Measurements from ENCODE around the gene TMEM127.
"Not testable (repeated sequence)": the region's sequence is repeated elsewhere in the genome, so short reads cannot be mapped to it uniquely, and the experiment has no call there.

Gene TMEM127

DNA sequence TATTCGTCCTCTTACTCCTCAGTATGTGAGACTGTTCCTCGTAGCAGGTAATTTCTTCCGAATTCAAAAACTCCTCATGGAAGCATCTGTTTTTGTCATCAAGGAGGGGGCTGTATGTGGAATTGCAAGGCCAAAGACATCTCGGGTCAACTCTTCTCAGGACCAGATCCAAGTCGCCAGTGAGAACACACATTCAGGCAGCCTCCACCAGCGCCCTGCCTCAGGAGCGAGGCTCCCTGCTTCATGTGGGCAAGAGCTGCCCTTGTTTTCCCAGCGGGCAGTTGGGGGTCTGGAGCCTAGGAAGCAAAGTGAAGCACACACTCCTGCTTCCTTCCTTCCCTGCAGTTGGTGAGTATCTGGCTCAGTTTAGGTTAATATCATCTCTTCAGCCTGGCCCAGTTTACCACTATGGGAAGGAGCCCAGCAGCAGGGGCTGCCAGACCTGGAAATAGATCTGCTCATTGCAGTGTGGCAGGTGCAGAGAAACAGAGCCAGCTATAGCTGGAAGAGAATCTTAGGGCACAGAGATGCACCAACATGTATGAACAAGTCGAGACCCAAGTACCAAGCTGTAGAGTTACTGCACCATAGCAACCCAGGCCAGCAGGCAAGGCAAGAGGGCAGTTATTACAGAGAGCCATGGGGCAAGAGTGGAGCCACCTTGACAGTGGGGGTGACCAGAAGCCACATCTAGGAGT is 25.3 kb downstream of the TMEM127 start:
- DNase-seq, result no peak

DNA sequence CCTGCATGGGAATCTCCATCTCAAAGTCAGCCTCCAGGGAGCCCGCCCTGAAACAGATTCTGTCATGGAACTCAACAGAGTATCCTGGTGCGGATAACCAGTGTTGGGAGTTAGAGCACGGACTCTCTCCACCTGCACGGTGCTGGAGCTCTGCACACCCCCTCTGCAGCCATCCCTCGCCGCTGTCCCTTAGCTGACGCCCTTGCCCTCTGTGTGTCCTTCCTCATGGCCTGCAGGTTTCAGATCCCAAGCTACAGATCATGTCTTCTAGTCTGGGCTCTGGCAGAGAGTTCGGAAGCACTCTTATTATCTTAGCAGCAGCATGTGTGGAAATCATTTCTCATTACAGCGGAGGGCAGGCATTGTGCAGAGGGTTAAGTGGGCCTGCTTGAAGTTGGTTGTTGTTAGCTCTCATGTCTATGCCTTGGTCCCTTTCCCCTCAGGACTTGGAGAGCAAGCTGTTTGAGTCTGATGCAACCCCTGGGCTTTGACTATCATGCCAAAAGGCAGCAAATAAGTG is 26.0 kb downstream of the TMEM127 start:
- DNase-seq, result no peak

DNA sequence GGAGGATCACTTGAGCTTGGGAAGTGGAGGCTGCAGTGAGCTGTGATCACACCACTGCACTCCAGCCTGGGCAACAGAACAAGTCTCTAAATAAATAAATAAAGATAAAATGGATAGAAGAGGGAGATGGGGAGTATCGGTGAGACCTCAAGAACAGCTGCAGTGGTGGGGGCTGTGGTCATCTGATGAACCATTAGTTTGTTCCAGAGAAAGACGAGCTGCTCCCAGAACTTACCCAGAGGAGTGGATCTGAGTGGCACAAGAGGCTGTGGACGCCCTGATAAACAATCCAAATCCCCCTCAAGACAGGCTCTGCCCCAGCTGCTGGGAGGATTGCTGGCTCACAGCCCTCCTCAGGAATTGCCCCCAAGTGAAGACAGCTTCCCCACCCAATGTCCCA is 26.7 kb downstream of the TMEM127 start:
- no peak for DNase-seq

DNA sequence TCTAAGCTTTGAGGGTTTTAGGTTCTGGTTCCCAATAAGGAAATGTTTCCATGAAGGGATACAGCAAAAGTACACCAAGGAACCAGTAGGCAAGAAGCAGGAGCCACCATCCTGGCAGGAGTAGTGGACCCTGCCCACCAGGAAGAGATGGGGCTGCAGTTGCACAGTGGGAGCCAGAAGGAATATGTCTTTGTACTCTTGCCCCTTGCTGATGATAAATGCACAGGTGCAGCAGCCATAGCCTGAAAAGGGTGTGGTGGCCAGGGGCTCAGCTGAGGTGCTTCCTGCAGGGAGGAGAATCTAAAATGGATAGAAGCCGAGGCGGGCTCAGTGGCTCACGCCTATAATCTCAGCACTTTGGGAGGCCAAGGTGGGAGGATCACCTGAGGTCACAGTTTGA is 27.5 kb downstream of the TMEM127 start:
- no peak for DNase-seq

DNA sequence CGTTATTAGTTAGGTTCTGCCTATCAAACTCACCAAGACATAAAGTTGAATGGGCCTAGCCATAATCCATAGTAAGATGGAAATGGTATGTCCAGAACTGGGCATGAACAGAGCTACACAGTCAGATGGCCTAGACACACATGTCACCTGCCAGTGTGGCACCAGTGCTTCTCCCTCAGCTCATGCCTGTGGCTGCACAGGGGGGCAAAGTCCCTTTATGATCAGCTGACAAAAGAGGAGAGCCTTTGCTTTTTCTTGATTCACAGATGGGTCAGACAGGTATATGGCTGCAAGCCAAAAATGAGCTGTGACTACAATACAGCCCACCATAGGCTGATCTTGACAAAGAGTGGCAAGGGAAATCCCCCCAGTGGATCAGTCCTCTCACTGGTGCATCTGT is 28.9 kb downstream of the TMEM127 start:
- no peak for DNase-seq

DNA sequence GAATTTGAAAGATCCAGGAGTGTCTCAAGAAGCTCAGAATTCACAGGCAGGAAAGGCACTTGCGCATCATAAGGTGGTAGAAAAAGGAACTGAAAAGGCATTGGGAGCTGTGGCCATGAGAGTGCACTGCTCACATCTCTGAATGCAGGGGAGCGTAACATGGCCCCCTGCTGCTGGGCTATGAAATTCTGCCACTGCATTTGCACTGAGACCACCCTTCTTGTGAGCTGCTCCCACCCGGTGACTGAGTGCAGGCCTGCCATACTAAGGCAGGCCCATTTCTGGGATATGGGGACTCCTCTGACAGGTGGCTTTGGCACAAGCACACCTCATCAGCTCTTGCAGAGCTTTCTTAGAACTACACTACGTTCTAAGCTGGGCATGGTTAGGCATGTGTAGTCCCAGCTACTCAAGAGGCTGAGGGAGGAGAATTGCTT is 31.9 kb downstream of the TMEM127 start:
- DNase-seq, result no peak

DNA sequence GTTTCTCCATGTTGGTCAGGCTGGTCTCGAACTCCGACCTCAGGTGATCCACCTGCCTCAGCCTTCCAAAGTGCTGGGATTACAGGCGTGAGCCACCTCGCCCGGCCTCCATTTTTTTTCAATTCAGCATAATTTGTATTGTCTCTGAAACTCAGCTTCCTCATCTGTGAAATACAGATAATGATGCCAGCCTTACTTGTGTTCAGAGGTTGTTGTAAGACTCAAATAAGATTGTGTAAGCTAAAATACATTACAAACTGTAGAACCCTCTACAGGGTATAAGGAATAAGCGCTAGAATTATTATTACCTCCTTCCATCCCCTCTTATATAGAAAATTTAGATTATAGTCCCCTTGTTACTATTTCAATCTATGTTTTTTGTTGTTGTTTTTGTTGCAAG is 32.4 kb downstream of the TMEM127 start:
- no peak for DNase-seq

DNA sequence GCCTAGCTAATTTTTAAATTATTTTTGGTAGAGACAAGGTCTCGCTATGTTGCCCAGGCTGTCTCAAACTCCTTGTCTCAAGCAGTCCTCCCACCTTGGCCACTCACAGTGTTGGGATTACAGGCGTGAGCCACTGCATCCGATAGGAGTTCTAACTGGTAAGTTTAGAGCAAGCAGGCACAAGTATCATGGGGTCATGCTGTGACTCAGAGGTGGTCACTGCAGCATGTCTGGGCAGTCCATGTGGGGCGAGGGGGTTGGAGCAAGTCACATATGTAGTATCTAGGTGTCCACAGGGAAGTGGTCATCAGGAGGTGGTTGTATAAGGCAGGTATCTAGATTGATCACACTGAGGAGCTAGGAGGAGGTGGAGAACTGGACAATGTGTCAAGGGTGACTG is 34.5 kb downstream of the TMEM127 start:
- DNase-seq, result no peak

DNA sequence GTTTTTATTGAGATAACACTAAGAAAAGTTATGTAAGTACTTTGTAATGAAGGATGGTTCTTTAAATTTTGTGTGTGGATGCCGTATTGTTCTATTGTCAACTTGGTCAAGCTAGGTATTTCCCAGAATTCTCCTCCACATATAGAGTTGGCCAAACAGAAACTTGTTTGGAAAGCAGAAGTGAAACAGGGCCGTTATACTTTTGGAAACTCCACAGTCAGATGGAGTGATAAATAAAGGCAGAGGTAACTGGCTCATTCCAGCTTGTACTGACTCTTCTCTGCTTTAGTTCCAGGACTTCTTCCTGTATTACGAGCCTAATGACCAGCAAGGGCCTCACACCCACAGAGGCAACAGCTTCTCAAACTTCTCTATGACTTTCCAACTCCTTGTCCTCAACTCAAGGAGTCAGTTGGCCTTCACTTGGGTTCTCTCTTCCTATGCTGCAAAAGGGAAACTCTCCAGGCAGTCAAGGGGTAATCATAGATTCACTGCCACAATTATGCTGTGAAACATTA is 40.7 kb downstream of the TMEM127 start:
- no peak for DNase-seq

DNA sequence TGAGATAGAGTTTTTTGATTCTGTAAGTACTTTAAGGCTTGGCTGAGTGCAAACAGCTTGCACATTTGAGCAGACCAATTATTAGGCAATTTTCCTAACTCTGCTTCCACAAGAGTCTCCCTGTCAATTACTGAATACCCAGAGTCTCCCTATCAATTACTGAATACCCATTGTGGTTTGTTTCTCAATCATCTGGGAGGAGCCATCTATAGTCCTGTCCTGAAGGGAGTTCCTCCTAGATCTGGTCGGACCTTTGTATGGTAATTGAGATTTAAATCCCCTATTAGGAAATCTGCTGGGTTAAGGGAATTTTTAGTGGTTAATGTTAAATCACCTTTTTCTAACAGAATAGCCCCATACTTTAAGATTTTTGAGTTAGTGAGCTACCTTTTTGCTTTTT is 44.7 kb downstream of the TMEM127 start:
- not testable (repeated sequence) for DNase-seq

DNA sequence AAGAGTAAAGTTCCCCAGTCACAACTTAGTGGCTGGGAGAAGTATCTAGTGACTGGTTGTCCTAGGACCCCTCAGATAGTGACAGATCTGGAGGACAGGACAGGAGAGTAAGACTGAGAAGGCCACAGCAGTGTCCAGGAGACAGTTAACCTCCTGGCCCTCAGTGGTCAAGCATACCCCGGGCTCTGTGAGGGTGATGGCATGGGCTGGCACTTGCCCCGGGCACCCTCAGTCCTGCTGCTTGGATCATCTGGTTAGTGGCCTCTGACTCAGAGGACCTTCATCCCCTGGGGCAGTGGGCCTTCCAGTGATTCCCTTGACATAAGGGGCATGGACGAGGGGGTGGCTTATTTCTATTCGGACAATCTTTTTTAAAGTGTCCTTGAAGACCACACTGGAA is 45.8 kb downstream of the TMEM127 start:
- not testable (repeated sequence) for DNase-seq

DNA sequence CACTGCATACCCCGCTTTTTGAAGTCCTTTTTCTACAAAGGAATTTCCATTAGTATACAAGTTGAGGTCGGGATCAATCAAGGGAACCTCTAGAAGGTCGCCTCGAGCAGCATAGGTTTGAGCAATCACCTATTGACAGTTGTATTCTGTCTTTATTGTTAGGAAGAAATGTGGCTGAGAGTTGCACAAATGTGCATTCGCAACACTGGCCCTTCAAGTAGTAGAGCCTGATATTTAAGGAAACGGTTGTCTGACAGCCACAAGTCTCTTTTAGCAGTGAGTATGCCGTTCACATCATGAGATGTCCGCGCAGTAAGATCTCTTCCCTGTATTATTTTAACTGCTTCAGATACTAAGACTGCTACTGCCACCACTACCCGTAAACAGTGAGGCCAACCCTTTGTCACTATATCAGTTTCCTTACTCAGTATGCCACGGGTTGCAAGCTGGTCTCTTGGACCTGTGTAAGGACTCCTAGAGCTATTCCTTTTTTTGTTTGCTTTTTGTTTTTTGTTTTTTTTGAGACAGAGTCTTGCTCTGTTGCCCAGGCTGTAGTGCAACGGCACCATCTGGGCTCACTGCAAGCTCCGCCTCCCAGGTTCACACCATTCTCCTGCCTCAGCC is 47.2 kb downstream of the TMEM127 start:
- no peak for DNase-seq

DNA sequence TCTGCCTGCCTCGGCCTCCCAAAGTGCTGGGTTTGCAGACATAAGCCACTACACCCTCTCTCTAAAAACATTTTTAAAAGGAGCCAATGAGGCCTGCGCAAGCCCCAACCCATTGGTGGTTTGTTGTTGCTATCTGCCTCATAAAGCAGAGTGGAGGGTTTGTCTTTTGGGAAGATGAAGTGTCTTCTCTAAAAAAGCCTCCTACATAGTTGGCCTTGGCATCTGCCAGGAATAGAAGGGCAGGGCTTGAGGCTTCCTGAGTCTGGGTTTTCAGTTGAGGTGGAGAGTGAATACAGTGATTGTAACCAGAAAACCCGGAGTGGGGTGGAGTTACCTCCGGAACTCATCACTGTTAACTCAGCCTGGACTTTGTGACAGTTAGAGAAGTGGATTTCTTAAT is 51.2 kb downstream of the TMEM127 start:
- DNase-seq, result no peak

DNA sequence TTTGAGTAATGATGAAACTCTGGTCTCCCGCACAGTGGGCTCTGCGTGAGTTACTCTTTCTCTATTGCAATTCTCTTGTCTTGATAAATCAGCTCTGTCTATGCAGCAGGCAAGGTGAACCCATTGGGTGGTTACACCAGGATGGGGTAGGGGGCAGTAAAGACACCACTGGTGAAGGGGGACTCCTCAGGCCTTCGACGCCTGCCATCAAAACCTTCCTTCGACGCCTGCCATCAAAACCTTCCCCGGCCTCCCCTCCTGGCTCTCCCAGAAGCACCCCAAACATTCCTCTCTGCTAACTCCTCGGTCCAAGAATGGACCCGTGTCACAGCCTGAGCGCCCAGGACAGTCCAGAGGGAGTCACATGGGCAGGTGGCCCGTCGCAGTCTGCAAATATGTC is 52.4 kb downstream of the TMEM127 start:
- no peak for DNase-seq

DNA sequence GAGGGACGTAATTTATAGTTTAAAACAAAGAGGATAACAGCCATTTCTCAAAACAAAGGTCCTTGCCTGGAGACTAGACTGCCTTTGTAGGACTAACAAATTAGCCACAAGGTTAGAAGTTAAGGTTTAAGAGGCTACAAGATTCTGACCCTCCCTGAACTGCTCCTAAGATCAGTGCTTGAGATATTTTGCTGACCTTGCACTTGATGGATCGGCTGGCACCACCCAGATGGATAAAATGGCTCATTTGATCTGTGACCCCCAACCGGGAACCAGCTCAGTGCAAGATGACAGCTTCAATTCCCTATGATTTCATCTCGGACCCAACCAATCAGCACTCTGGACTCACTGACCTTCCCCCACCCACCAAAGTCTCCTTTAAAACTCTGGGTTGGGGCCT is 53.5 kb downstream of the TMEM127 start:
- DNase-seq, result no peak

DNA sequence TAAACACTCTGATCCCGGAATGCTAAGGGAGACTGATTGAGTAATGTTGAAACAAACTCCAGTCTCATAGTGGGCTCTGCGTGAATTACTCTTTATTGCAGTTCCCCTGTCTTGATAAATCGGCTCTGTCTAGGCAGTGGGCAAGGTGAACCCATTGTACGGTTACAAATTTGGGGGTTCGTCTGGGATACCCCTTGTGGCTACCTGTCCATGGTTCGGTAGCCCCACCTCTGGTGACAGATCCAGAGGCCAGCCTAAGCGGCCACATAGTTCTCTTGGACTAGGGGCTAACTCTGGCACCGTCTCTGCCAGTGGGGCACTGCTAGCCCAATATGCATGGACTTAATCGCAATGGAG is 56.1 kb downstream of the TMEM127 start:
- no peak for DNase-seq

DNA sequence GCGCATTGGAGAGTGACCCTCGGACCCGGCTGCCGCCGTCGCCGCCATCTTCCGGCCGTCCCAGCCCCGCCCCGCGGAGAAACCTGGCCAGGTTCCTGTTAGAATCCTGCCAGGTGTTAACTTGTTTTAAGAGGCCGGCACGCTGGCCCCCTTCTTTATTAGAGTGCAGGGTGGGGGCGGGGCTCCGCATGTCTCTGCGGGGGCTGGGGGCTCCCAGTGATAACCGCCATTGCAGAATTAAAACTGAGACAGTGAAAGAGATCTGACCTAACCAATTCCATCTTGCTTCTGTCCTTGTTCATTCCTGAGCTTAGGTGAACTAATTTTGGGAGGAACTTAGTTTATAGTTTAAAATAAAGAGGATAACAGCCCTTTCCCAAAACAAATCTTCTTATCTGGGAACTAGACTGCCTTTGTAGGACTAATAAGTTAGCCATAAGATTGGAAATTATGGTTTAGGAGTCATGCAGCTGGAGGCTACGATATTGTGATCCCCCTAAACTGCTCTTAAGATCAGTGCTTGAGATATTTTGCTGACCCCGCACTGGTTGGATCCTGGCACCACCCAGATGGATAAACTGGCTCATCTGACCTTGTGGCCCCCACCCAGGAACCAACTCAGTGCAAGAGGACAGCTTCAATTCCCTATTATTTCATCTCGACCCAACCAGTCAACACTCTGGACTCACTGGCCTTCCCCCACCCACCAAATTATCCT is 56.6 kb downstream of the TMEM127 start:
- no peak for DNase-seq

DNA sequence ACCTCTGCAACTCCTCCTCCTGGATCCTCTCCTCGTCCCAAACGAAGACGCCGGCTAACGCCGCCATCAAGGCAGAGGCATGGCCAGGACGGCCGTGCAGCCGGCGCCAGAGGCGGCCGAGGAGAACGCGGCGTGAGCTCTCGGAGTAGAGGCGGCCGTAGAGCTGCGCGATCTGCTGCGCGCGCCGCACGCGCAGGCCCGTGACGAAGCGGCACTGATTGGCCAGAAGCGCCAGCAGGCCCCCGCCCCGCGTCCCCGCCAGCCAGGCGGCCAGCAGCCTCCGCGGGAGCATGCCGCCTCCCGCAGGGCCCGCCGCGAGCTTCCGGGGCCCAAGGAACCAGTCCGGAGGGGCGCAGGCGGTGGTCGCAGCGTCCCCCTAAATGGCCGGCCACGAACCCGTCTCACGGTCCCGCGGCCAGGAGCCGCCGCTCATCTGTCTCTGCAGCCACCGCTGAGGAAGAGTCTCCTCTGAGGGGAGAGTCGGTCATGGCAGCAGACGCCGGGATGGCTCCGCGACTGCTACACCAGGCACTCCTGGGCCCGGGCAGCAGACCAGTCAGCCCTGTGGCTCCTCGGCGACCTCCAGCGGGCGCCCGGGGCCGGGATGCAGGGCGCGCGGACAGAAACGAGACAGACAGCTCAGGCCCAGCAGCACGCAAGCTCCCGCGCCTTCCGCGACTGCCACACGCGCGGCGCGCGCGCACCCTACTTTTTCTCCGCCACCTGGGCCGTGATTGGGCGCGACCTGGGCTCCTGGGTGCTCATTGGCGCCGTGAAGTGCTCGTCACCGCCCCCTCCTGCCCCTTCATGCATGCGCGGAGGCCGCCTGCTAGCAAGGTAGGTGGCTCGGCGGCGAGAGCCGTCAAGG is 57.4 kb downstream of the TMEM127 start, which contains the start of gene STARD7:
STARD7 (minus strand) TSS at position 685 of the 868 bp plus-strand sequence; CDS start at position 292, 393 bp downstream.
- DNase-seq, result peak; percentile 98

DNA sequence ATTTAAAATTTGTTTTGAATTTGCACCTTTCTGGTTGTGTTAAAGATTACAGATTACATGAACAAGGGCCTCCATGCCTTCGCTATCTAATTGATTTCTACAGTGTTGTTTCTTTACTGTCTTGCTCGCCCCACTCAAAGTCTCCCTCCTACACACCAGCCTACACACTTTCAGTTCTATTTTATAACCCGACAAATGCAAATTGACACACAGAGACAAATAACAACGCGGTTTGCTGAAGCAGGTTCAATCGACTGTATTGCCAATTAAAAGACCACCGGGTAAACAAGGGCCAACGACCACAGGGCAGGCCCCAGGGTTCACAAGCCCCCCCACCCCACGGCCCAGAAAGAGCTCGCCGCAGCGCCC is 58.0 kb downstream of the TMEM127 start:
- no peak for DNase-seq

DNA sequence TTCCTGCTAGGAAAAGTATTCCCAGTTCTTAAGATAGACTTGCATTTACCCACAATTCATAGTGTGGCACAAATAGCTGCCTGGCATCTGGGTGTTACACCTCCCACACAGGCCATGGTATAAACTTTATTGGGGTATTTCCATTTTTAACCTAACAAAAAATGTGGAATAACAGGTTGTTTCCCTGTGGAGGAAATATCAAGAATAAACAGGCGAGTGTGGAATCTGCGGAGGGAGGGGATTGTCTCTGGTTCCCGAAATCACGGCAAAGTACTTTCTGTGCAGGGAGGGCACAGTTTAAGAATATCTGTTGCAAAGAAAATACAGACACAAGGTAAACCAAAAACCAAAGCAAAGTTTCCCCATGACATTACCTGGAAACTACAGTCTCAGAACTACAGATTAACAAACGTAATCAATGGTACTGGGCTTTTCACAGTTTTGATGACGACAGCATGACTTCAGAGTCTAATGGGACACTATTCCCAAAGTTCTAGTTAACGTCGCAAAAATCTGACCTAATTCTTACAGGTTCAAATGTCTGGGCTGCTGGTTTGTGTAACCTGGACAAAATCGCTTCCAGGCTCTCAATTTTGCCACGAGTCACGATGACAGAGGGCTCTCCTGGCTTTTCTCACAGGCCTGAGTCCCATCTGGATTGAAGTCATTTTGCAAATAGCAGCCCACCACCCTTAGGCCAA is 58.6 kb downstream of the TMEM127 start:
- no peak for DNase-seq

DNA sequence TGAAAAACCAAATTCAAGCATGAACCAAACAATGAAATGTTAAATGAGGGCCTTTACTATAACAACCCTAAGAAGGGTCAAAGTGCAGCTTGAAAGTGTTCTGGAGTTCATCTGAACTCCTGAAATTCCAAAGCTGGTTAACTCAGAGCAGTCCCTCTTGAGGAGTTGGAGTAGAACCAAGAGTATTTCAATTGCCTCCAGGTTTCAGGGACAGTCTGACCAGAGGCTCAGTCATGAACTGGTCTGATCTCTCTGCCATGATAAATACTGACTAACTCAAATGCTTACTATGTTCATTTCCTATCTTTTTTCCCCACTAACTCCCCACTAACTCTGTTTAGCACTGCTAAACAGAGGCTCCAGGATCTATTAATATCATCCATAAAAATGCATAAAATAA is 59.9 kb downstream of the TMEM127 start:
- peak; percentile 39 for DNase-seq
